ENCODE results near the gene HECTD3. TPM values are rescaled to one million over a fixed set of nuclear protein-coding genes. Genes with fewer than 3 reads are reported as not detected.
A peak's percentile ranks its signal among the peaks of the same experiment; 100 is the strongest.

HECTD3 gene
- total and polyA plus RNA-seq, 9 of the 15 experiments (the other 6 are each of a cell fraction or from before 2014, with no cell fraction given): 6.3 to 50.8 (median 18.9) TPM

GRCh38 chr1:45010855-45011811 is at the start of gene HECTD3 (continued):
- TF ChIP-seq SIRT6 (IDR thresholded peaks at IDR 0.05; ENCODE audit: low read depth, low read length): no peak
- TF ChIP-seq MITF (IDR thresholded peaks at IDR 0.05): no peak
- TF ChIP-seq ZNF77 (CRISPR knock-in tag; IDR thresholded peaks at IDR 0.05): no peak
- TF ChIP-seq ZNF232 (CRISPR knock-in tag; IDR thresholded peaks at IDR 0.05): 0 out of 2 replicates have a peak, but pooled peaks have one; percentile 51
- no peak for TF ChIP-seq FOXA1 (IDR thresholded peaks at IDR 0.05; ENCODE audit: borderline replicate concordance)
- no peak; the same call in 1 of the 2 replicates for TF ChIP-seq MYC (IDR thresholded peaks at IDR 0.05; ENCODE audit: low read depth, low read length)
- no peak for TF ChIP-seq MYC (CRISPR knock-in tag; IDR thresholded peaks at IDR 0.05; ENCODE audit: borderline replicate concordance, low read depth)
- TF ChIP-seq GTF2A2 (tag; IDR thresholded peaks at IDR 0.05): 0 out of 2 replicates have a peak, but pooled peaks have one; percentile 42
- no peak for TF ChIP-seq ZBTB34 (CRISPR knock-in tag; IDR thresholded peaks at IDR 0.05)
- no peak for TF ChIP-seq CUX1 (CRISPR knock-in tag; IDR thresholded peaks at IDR 0.05)
- TF ChIP-seq NCOA4 (IDR thresholded peaks at IDR 0.05; ENCODE audit: partially characterized antibody): no peak
- TF ChIP-seq CEBPZ (IDR thresholded peaks at IDR 0.05; ENCODE audit: borderline replicate concordance, low read depth, low read length): no peak
- no peak for TF ChIP-seq KAT2B (IDR thresholded peaks at IDR 0.05; ENCODE audit: low read depth, low read length)
- TF ChIP-seq CBX3 (IDR thresholded peaks at IDR 0.05; ENCODE audit: borderline replicate concordance in 1 of 2, low read length in 2 of 2): no peak
- TF ChIP-seq MEF2D (tag; conservative IDR thresholded peaks at IDR 0.05; ENCODE audit: low read depth): no peak
